Loucy (cell line): Measurements from ENCODE around the gene PLP1.
"Not testable (repeated sequence)": the region's sequence is repeated elsewhere in the genome, so short reads cannot be mapped to it uniquely, and the experiment has no call there.

Source experiments
- H2AFZ ChIP-seq: fragments of 200-600 bp; sonication (generic); 2 replicates; pipeline ENCODE4 v1.6.0; 2016; ENCODE audit warnings: antibody characterized with exemption, mild to moderate bottlenecking, low read length, moderate library complexity
- H3F3A ChIP-seq: fragments of 200-600 bp; 2 replicates; pipeline ENCODE4 v1.6.0; 2016; ENCODE audit warnings: antibody characterized with exemption, low read depth, mild to moderate bottlenecking
- H3K27me3 ChIP-seq: fragments of 200-600 bp; sonication (generic); 2 replicates; pipeline ENCODE4 v1.6.1; 2014; ENCODE audit warnings: low read length, mild to moderate bottlenecking; ENCODE audit not compliant: insufficient read depth, poor library complexity, severe bottlenecking
- H3K36me3 ChIP-seq: fragments of 200-600 bp; sonication (generic); 2 replicates; pipeline ENCODE4 v1.6.1; 2016; ENCODE audit warnings: low read length; ENCODE audit not compliant: insufficient read depth
- H3K4me1 ChIP-seq: fragments of 200-600 bp; sonication (generic); 2 replicates; pipeline ENCODE4 v1.5.1; 2014; ENCODE audit warnings: low read length, mild to moderate bottlenecking; ENCODE audit not compliant: insufficient read depth, poor library complexity, severe bottlenecking
- H3K4me2 ChIP-seq: fragments of 200-600 bp; sonication (generic); 2 replicates; pipeline ENCODE4 v1.6.0; 2014; ENCODE audit warnings: antibody characterized with exemption, low read length, low read depth, mild to moderate bottlenecking; ENCODE audit not compliant: poor library complexity, severe bottlenecking
- H3K4me3 ChIP-seq: fragments of 200-600 bp; sonication (generic); 2 replicates; pipeline ENCODE4 v1.5.1; 2014; ENCODE audit warnings: low read length, mild to moderate bottlenecking, mixed read lengths; ENCODE audit not compliant: poor library complexity, severe bottlenecking
- H3K79me2 ChIP-seq: fragments of 200-600 bp; sonication (generic); 2 replicates; pipeline ENCODE4 v1.6.1; 2014; ENCODE audit warnings: low read length; ENCODE audit not compliant: insufficient read depth
- H3K9ac ChIP-seq: fragments of 200-600 bp; sonication (generic); 2 replicates; pipeline ENCODE4 v1.6.0; 2014; ENCODE audit warnings: mild to moderate bottlenecking, low read depth, low read length, moderate library complexity; ENCODE audit not compliant: poor library complexity, severe bottlenecking
- H3K9me2 ChIP-seq: fragments of 200-600 bp; sonication (generic); replicated peaks from 2 replicates; pipeline ENCODE4 v1.6.1; 2016; ENCODE audit warnings: low read depth, low read length, mixed read lengths
- H3K9me3 ChIP-seq: fragments of 200-600 bp; sonication (generic); 2 replicates; pipeline ENCODE4 v1.6.1; 2014; ENCODE audit warnings: mild to moderate bottlenecking, antibody characterized with exemption, low read length, low read depth; ENCODE audit not compliant: insufficient read depth
- H4K20me1 ChIP-seq: fragments of 200-600 bp; sonication (generic); 2 replicates; pipeline ENCODE4 v1.6.0; 2014; ENCODE audit warnings: antibody characterized with exemption, low read length, mild to moderate bottlenecking; ENCODE audit not compliant: insufficient read depth, poor library complexity, severe bottlenecking
- EZH2phosphoT487 ChIP-seq: fragments of 200-600 bp; IDR thresholded peaks from 2 replicates; pipeline ENCODE4 v1.6.1; 2018; ENCODE audit warnings: antibody characterized with exemption, mild to moderate bottlenecking, moderate library complexity, borderline replicate concordance
- TF ChIP-seq, protein P1 (sequence below): fragments of 200-600 bp; sonication (generic); conservative IDR thresholded peaks from 2 replicates; pipeline ENCODE4 v1.5.1; 2014; ENCODE audit warnings: mild to moderate bottlenecking, antibody characterized with exemption, low read length

PLP1 gene

GRCh38 chrX:103806862-103807474 lies 30.3 kb downstream of the PLP1 start:
- TF ChIP-seq, protein P1, sequence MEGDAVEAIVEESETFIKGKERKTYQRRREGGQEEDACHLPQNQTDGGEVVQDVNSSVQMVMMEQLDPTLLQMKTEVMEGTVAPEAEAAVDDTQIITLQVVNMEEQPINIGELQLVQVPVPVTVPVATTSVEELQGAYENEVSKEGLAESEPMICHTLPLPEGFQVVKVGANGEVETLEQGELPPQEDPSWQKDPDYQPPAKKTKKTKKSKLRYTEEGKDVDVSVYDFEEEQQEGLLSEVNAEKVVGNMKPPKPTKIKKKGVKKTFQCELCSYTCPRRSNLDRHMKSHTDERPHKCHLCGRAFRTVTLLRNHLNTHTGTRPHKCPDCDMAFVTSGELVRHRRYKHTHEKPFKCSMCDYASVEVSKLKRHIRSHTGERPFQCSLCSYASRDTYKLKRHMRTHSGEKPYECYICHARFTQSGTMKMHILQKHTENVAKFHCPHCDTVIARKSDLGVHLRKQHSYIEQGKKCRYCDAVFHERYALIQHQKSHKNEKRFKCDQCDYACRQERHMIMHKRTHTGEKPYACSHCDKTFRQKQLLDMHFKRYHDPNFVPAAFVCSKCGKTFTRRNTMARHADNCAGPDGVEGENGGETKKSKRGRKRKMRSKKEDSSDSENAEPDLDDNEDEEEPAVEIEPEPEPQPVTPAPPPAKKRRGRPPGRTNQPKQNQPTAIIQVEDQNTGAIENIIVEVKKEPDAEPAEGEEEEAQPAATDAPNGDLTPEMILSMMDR, result no peak
- no peak for TF ChIP-seq EZH2phosphoT487
- Histone ChIP-seq H3K4me2 (no peak overlapping the region), H3K9ac (no peak overlapping the region), H3F3A (no peaks in the 10 kb centered on the region), H2AFZ (no peak overlapping the region), H3K27me3 (no peaks in the 10 kb centered on the region), H3K79me2 (no peaks in the 10 kb centered on the region), H3K9me2 (no peaks in the 10 kb centered on the region), H3K36me3 (no peaks in the 10 kb centered on the region), H4K20me1 (no peaks in the 10 kb centered on the region), H3K4me3 (no peak overlapping the region), H3K4me1 (no peaks in the 10 kb centered on the region), H3K9me3 (no peaks in the 10 kb centered on the region)

DNA sequence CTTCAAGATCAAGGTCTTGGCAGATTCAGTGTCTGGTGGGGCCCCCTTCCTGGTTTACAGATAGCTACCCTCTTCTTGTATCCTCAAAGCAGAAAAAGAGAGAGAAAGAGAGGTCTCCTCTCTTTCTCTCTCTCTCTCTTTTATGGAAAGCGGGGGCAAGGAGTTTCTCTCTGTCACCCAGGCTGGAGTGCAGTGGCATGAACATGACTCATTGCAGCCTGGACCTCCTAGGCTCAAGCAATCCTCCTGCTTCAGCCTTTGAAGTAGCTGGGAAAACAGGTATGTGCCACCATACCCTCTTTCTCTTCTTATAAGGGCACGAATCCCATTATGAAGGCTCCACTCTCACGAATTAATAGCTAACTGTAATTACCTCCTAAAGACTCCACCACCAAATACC lies 35.2 kb downstream of the PLP1 start:
- no peaks in the 10 kb centered on the region for H3K27me3 ChIP-seq
- no peaks in the 10 kb centered on the region for H3K9me3 ChIP-seq
- no peaks in the 10 kb centered on the region for H3K36me3 ChIP-seq
- no peak overlapping the region for H3K9ac ChIP-seq
- TF ChIP-seq, protein P1, result no peak
- TF ChIP-seq EZH2phosphoT487, result no peak
- no peaks in the 10 kb centered on the region for H3K4me1 ChIP-seq
- no peaks in the 10 kb centered on the region for H3K79me2 ChIP-seq
- H3K4me2 ChIP-seq, result no peak overlapping the region
- H2AFZ ChIP-seq, result no peak overlapping the region
- H3K4me3 ChIP-seq, result no peak overlapping the region
- H3F3A ChIP-seq, result no peaks in the 10 kb centered on the region
- no peaks in the 10 kb centered on the region for H4K20me1 ChIP-seq
- H3K9me2 ChIP-seq, result no peaks in the 10 kb centered on the region

GRCh38 chrX:103817101-103817500 lies 40.5 kb downstream of the PLP1 start:
- H3F3A ChIP-seq, H3K79me2 ChIP-seq, H3K27me3 ChIP-seq, H2AFZ ChIP-seq, H3K4me1 ChIP-seq, H4K20me1 ChIP-seq, H3K4me2 ChIP-seq, H3K36me3 ChIP-seq, H3K4me3 ChIP-seq, H3K9me2 ChIP-seq, H3K9ac ChIP-seq, H3K9me3 ChIP-seq: not testable (repeated sequence)

- Histone ChIP-seq H2AFZ (no peak overlapping the region), H3K4me2 (no peak overlapping the region), H3K9me2 (no peaks in the 10 kb centered on the region), H3K4me3 (no peak overlapping the region), H3F3A (no peaks in the 10 kb centered on the region), H3K4me1 (no peaks in the 10 kb centered on the region), H3K9me3 (no peaks in the 10 kb centered on the region), H4K20me1 (no peaks in the 10 kb centered on the region), H3K9ac (no peak overlapping the region), H3K79me2 (no peaks in the 10 kb centered on the region), H3K27me3 (no peaks in the 10 kb centered on the region), H3K36me3 (no peaks in the 10 kb centered on the region)
- TF ChIP-seq, protein P1, result peak; percentile 52
- TF ChIP-seq EZH2phosphoT487, result no peak
These were observed 40.9 kb downstream of the PLP1 start for GRCh38 chrX:103817502-103817901.
